Fibroblast of villous mesenchyme (primary cell): ENCODE results near the gene ADA. TPM values are rescaled to one million over a fixed set of nuclear protein-coding genes. Genes with fewer than 3 reads are reported as not detected.

ENCODE experiments used
- DNase-seq: peaks from one replicate; pipeline ENCODE4 v3.0.0-alpha.2; 2010; ENCODE audit warnings: low read depth
- H3K4me3 ChIP-seq: 2 replicates; pipeline ENCODE4 v1.5.1; 2011; ENCODE audit warnings: low read depth, mild to moderate bottlenecking, low read length
- CTCF ChIP-seq: IDR thresholded peaks from 2 replicates; pipeline ENCODE4 v1.5.1; 2012; ENCODE audit warnings: low read depth, mild to moderate bottlenecking, low read length; ENCODE audit not compliant: insufficient read depth
- total RNA-seq: library from RNA; depleted of rRNA; stranded (reverse); fragments of >200 nt; gene quantifications from 2 replicates; pipeline ENCODE4 v1.2.3, GENCODE V29; 2012

ADA gene
- total RNA-seq, 1 donor: 10.4 TPM

GRCh38 chr20:44584162-44584561, 67.3 kb downstream of the ADA start:
- peak overlapping the region; percentile 76 for H3K4me3 ChIP-seq
- peak; percentile 5 for TF ChIP-seq CTCF
- no peak for DNase-seq

- H3K4me3 ChIP-seq: peak overlapping the region; percentile 76
- TF ChIP-seq CTCF: no peak
- peak; percentile 92 for DNase-seq
Observed at GRCh38 chr20:44583157-44583556, 68.3 kb downstream of the ADA start.

GRCh38 chr20:44582311-44583025, 69.0 kb downstream of the ADA start, which contains the start of gene PKIG:
PKIG (plus strand) TSS chr20:44582579; CDS start chr20:44614557, 31,978 bp downstream.
- no peak for TF ChIP-seq CTCF
- DNase-seq: peak; percentile 93
- H3K4me3 ChIP-seq: peak within 1 kb of the TSS; percentile 76

GRCh38 chr20:44581515-44581914, 70.0 kb downstream of the ADA start:
- no peak for TF ChIP-seq CTCF
- peak; percentile 40 for DNase-seq
- no peak overlapping the region for H3K4me3 ChIP-seq

- DNase-seq: peak; percentile 57
- H3K4me3 ChIP-seq: no peak overlapping the region
- TF ChIP-seq CTCF: no peak
Observed at GRCh38 chr20:44580581-44581268, 70.8 kb downstream of the ADA start.

GRCh38 chr20:44579313-44580081, 72.0 kb downstream of the ADA start:
- no peak for TF ChIP-seq CTCF
- no peak overlapping the region for H3K4me3 ChIP-seq
- no peak for DNase-seq
